DMS79 (cell line): Measurements from ENCODE around the gene ITGB3BP.
"Not testable (repeated sequence)": the region's sequence is repeated elsewhere in the genome, so short reads cannot be mapped to it uniquely, and the experiment has no call there.

ENCODE experiments used
- DNase-seq: peaks from one replicate; lab custom pipeline; 2025; lab: John Stamatoyannopoulos, UW

The ITGB3BP gene

DNA sequence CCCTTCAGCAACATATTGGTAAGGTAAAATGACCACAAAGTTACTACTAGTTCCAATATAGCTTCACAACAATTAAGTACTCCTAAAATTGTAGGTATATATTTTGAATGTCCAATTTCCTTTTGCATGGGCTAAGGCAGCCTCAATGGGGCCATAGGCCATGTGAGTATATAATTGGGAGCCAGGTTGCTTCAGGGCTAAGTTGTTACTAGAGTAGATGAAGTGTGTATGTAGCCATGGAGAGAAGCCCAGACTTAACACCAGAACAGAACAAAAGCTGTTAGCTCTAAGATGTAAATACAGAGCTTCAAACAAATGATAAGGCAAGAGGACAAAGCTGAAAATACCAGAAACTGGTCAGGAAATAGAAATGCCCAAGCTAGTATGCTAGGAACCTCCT is 16.2 kb downstream of the ITGB3BP start:
- no peak for DNase-seq

DNA sequence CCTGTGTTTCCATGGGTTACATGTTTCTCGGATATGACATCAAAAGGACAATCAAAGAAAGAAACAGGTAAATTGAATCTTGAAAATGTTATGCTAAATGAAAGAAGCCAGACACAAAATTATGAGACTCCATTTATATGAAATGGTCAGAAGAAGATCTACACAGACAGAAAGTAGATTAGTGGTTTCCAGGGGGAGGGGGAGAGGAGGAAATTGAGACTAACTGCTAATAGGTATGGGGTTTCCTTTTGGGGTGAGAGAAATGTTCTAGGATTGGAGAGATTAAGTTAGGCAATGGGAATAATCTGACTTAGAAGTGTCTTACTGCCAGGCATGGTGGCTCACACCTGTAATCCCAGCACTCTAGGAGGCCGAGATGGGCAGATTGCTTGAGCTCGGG is 21.8 kb downstream of the ITGB3BP start:
- DNase-seq, result no peak

DNA sequence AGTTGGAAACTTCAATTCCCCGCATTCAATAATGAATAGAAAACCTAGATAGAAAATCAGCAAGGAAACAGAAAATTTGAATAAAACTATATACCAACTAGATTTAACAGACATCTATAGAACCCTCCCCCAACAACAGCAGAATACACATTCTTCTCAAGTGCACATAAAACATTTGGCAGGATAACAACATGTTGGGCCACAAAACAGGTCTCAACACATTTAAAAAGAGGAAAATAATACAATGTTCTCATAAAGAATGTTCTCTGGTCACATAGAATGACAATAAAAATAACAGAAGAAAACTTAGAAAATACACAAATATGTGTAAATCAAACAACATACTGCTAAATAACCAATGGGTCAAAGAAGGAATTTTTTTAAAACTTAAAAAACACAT is 24.9 kb downstream of the ITGB3BP start:
- DNase-seq, result no peak

DNA sequence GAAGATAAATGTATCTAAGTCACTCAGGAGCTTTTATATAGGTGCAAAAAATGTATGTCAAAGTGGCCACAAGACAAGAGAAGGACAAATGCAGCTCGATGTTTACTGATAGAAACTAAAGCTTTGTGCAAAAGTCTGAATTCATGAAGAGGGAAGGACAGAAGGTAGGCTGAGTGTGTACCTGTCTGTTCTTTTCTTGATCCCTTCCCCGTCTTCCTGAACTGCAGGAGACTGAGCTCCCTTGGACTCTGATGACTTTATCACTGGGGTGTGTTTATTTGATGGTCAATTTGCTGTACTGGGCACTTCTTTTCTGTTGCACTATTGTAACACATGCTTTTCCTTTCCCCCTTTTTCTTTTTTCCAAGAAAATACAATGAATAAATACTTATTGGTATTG is 25.4 kb downstream of the ITGB3BP start:
- DNase-seq, result no peak

DNA sequence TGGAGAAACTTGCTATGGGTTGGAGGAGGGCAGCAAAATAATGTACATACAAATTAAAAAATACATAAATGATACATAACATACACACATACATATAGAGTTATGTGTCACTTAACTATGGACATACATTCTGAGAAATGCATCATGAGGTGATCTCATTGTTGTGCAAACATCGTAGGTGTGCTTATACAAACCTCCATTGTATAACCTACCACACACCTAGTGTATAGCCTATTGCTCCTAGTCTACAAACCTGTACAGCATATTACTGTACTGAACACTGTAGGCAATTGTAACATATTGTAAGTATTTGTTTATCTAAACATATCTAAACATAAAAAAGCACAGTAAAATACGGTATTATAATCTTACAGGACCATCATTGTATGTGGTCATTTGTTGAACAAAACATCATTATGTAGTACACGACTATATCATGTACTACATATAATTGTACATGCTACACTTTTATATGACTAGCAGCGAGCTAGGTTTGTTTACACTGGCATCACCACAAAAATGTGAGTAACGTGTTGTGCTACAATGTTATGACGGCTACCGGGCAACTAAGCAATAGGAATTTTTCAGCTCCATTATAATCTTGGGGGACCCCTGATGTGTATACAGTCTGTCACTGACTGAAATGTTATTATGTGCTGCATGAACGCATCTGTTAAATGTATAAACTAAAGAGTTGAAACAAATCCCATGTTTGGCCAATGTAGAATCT is 35.5 kb downstream of the ITGB3BP start:
- no peak for DNase-seq

DNA sequence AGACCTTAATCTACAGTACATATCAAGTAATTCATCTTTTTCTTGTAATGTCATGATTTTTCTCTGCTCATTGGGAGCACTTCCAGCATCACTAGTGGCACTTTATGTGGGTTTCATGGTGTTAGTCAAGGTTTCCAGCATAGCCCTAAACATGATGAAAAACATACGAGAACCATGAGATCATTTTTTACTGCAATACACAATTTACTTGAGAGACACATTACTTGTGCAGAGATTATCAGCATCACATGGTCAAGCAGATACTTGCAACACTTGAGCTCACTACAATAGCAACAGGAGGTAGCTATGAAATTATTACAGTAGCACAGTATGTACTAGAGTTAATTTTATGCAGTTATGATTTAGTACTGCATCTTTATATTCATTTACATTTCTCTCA is 36.4 kb downstream of the ITGB3BP start:
- DNase-seq, result no peak

DNA sequence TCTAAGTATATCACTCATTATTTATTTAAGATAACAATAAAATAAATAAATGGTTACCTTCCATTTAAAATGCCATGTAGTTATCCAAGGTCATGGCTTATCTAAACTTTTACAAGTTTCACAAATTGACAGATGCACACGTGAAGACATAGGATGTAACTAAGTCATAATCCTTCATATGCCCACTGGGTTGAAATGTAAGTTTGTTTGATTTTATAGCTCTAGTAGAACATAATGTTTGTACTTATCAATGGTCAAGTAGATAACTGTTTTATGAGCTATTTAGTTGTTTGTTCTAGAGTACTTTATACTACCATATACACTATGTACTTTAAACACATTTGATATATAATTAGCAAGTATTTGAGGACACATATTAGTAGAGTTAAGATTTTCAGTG is 43.0 kb downstream of the ITGB3BP start:
- DNase-seq, result no peak

DNA sequence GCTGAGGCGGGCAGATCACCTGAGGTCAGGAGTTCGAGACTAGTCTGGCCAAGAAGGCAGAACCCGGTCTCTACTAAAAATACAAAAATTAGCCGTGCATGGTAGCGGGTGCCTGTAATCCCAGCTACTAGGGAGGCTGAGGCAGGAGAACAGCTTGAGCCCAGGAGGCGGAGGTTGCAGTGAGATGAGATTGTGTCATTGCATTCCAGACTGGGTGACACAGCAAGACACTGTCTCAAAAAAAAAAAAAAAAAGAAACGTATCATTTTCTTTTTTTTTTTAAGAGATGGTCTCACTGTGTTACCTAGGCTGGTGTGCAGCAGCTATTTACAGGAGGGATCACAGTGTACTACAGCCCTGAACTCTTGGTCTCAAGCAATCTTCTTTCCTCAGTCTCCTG is 47.3 kb downstream of the ITGB3BP start:
- DNase-seq, result no peak

DNA sequence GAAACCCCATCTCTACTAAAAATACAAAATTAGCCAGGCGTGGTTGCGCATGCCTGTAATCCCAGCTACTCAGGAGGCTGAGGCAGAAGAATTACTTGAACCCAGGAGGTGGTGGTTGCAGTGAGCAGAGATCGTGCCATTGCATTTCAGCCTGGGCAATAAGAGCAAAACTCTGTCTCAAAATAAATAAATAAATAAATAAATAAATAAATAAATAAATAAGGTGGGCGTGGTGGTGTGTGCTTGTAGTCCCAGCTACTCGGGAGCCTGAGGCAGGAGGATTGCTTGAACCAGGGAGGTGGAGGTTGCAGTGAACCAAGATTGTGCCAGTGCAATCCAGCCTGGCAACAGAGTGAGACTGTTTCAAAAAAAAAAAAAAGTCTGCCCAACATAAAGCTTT is 54.3 kb downstream of the ITGB3BP start:
- not testable (repeated sequence) for DNase-seq

DNA sequence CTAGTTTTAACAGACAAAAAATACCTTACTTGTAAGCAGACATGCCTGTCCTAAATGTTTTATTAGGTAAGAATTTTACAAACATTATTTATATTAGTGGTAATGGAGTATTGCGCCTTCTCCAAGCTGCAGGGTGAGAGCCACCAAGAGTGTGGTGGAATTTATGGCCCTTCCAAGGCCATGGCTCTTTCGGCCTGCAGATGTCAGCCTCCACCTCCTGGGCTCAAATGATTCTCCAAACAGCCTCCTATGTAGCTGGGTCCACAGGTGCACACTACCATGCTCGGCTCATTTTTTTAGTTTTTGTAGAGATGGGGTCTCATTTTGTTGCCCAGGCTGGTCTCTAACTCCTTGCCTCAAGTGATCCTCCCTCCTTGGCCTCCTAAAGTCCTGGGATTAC is 56.3 kb downstream of the ITGB3BP start:
- no peak for DNase-seq

DNA sequence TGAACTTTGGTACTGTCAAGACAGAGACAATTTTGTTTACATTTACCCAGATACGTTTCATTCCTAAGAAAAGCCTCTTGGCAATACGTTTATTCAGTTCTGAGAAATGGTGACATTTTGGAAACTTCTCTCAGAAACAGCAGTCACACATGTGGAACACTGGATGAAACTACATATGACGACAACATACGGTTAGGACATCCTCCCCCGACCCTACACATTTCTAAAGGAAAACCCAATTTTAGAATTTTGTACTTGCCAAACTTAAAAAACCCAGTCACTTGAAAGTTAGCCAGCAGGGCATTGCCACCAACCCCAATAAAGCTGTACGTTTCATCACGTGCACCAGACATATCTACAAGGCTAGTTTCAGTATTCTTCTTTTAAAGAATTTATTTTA is 56.8 kb downstream of the ITGB3BP start:
- DNase-seq, result no peak

DNA sequence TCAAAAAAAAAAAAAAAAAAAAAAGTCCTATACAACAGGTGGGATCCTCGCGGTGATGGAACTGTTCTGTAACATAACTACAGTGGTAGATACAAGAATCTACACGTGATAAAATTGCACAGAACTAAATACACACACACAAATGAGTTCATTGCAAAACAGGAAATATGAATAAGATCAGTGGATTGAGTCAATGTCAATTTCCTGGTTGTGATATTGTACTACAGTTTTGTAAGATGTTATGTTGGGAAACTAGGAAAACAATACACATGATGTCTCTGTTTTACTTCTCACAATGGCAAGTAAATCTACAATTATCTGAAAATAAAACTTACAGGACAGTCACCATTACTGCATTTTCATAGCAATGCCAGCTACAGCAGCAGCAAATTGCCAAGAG is 59.8 kb downstream of the ITGB3BP start:
- no peak for DNase-seq

DNA sequence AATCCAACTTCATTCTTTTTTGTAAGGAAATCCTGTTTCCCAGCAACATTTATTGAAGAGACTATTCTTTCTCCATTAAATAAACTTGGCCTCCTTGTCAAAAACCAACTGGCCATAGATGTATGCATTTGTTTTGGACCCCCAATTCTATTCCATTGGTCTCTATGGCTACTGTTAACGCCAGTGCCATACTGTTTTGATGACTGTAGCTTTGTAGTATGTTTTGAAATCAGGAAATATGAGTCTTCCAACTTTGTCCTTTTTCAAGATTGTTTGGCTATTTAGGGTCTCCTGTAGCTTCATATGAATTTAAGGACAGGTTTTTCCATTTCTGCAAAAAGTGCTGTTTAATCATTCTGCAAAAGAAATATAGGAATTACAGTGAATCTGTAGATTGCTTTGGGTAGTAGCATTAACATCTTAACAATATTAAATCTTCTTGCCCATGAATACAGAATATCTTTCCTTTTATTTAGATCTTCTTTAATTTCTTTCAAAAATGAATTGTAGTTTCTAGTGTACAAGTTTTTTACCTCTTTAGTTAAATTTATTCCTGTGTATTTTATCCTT is 61.3 kb downstream of the ITGB3BP start:
- DNase-seq, result no peak

DNA sequence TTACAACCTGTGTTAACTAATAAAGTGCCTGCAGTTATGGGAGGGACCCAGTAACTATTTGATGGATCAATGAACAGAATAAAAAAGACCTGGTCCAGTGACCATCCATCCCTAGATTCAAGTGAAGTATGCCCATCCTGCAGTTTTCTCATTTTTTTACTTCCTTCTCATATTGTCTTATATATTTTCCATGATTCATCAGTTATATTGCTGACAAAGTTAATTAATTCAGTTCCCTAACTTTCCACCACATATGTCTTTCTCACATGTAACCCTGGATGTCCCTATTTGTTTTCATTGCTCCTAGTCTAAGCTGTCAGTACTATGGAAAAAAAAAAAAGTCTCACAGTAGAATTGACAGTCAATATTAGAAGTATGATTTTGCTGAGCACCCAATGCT is 64.3 kb downstream of the ITGB3BP start:
- DNase-seq, result no peak

DNA sequence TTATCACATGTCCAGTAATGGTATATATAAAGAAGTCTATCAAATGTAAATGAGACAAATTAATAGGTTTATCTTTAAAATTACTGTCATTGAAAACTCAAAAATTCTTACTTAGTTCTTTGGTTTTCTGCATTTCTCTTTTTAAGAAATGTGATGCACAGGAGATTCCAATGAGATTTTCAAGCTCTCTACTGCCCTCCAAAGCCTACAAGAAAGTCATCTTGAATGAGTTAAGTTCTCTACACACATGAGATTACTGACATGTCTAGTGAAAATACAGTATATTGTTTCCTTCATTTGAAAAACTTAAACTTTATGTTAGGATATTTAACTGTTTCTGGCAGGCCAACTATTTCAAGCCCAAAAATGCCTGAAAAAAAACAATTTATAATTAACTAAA is 68.8 kb downstream of the ITGB3BP start:
- DNase-seq, result no peak

DNA sequence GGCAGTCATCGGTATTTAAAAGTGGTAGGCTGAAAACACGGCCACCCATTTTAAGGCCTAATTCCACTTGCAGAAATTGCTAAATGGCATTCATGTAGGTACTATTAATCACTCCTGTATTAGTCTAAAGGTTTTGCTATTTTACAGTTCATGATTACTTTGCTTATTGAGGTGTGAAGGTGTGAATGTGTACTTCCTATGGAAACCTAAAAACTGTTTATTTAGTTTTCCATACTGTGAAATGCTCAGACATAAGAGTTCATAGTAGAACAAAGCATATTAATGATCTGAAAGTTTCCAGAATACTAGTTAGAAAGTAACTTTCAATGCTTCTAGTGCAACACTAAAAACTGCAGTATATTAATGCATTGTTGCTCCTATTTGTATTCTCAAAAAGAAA is 69.8 kb downstream of the ITGB3BP start:
- DNase-seq, result no peak

DNA sequence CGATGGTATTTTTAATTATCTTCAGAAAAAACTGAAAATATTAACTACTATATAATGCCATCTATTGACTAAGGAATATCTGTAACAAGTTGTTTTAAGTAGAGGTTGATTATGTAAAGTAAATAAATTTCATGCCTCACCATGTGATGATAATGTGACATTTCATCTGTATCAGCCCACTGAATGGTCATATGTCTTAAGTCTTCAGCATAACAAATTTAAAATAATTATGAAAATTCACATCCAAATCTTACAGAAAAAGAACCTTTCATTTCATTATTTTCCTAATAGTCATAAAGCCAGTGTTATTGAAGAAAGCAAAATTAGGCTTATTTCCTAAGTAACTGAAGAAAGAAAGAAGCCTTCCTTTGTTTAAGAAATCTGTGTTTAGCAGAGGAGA is 72.6 kb downstream of the ITGB3BP start:
- DNase-seq, result no peak

DNA sequence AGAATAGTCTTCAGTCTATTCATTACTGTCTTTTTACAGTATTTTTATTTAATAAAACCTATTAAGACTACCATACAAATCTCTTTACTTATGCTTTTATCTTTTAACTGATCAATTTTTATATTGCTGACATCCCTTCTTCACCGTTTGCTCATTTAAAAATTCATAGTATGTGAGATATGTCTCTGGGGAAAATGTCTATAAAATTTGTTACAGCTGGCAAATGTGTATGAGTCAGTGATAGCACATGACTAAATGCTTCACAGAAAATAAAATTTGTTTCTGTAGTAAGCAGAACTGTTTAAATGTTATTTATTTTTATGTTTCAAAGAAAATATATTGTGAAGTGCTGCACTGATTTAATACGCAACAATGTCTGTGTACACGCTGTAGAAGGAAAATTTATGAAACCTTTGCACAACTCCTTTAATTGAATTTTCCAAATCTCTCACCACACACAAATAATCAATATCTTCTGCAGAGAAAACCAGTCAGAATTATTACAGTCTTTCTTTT is 74.2 kb downstream of the ITGB3BP start:
- DNase-seq, result no peak

DNA sequence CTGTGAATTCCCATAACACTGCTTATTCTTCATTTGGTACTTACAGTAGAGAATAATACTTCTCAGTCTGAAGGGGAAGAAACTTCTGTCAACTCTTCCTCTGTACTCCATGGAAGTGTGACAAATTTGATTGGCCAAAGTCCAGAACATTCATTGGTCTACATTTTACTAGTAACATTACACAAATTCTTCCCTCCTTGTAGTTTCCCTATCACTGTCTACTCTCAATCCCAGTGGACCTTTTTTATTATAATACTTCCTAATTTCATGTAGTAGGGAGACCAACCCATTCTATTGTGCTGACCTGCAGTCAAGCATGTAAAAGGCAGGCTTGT is 80.9 kb downstream of the ITGB3BP start:
- DNase-seq, result no peak

DNA sequence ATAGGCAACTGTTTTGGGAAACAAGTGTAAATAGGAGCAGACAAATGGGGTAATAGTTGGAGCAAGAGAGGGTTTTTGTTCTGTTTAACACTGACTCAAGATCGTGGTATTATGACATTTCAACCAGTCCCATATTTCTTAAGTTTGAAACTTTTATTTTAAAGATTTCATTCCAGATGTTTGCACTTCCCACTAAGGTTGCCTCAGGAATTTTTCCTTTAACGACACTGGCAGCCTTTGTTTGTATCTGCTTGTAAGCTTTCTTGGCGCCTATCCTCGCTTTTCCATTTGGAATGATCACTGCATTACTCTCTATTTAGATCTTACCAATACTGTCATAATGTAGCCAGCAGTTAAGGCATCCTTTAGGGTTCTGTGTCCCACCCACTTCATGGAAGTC is 87.9 kb downstream of the ITGB3BP start:
- no peak for DNase-seq

DNA sequence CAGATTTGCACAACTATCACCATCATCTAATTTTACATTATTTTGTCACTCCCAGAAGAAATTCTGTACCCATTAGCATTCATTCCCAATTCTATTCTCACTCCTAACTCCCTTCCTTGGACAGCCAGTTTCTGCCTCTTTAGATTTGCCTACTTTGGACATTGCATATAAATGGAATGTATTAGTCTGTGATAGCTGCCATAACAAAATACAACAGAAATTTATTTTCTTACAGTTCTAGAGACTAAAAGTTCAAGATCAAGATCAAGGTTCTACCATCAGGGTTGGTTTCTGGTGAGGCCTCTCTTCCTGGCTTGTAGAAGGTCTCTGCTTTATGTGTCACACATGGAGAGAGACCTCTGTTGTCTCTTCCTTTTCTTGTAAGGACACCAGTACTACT is 93.7 kb downstream of the ITGB3BP start:
- no peak for DNase-seq

DNA sequence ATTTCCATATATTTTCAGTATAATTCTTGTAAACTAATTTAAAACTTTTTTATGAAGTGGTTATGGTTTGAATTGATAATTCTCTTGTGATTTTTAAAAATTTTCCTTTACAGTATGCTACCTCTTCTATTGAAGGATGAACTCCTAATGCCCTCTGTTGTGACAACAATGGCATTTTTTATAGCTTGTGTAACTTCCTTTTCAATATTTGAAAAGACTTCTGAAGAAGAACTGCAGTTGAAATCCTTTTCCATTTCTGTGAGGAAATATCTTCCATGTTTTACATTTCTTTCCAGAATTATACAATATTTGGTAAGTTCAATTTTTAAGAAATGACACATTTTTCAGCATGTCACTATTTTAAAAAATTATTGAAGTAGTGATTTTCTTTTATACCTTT is 94.2 kb downstream of the ITGB3BP start:
- DNase-seq, result no peak

DNA sequence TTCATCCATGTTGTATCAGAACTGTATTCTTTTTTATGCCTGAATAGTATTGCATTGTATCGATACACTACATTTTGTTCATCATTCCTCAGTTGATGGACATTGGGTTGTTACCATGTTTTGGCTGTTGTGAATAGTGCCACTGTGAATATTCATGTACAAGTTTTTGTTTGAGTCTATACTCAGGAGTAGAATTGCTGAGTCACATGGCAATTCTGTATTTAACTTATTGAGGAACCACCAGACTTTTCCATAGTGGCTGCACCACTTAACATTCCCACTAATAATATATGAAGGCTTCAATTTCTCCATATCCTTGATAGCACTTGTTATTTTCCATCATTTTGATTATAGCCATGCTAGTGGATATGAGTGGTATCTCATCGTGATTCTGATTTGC is 99.4 kb downstream of the ITGB3BP start:
- DNase-seq, result no peak

DNA sequence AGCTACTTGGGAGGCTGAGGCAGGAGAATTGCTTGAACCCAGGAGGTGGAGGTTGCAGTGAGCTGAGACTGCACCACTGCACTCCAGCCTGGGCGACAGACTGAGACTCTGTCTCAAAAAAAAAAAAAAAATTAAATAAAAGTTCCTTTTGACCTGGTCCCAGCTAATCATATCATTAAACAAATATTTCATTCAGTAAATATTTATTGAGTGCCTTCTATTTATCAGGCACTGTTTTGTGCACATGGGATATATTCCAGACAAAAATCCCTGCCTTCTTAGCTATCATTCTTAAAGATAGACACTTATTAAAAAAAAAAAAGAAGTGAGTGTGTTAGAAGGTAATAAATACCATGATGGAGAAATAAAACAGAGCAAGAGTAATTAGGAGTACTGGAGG is 102.3 kb downstream of the ITGB3BP start:
- not testable (repeated sequence) for DNase-seq
